Stimulated activated CD4-positive, alpha-beta T cell treated with anti-CD3 and anti-CD28 coated beads, TNF-alpha, amount 100 ng/mL, for 24 hours (primary cell): ENCODE data around the gene OTOP2.

Experiments
- DNase-seq, 3 experiments: peaks; one replicate each; pipeline ENCODE4 v3.0.0-alpha.2; 2020; ENCODE audit warnings: low read depth in 3 of 3

OTOP2 gene

GRCh38 chr17:74924250-74924948 lies at the start of gene OTOP2:
Gene OTOP2, plus strand, starts transcription at chr17:74924273. Its CDS starts 360 bp downstream, at chr17:74924633.
- DNase-seq, result no peak

- no peak for DNase-seq
These were observed 49.4 kb upstream of the OTOP2 start for GRCh38 chr17:74874615-74875037.

- DNase-seq, result no peak
These were observed 48.7 kb upstream of the OTOP2 start for GRCh38 chr17:74875155-74875976.

GRCh38 chr17:74875977-74876593 lies 48.0 kb upstream of the OTOP2 start:
- DNase-seq, result no peak

- DNase-seq, result no peak
These were observed 46.2 kb upstream of the OTOP2 start for GRCh38 chr17:74877592-74878548.

GRCh38 chr17:74878658-74879057 lies 45.4 kb upstream of the OTOP2 start:
- DNase-seq, result no peak

- no peak for DNase-seq
These were observed 44.8 kb upstream of the OTOP2 start for GRCh38 chr17:74879308-74879707.

- no peak for DNase-seq
These were observed 43.0 kb upstream of the OTOP2 start for GRCh38 chr17:74881073-74881472.

- no peak for DNase-seq
These were observed 41.4 kb upstream of the OTOP2 start for GRCh38 chr17:74882517-74883240.

- no peak for DNase-seq
These were observed 40.8 kb upstream of the OTOP2 start for GRCh38 chr17:74883241-74883745.

- DNase-seq, result no peak
These were observed 35.6 kb upstream of the OTOP2 start for GRCh38 chr17:74888469-74888868.

GRCh38 chr17:74890554-74890953 lies 33.5 kb upstream of the OTOP2 start:
- no peak for DNase-seq

- DNase-seq, result no peak
These were observed 31.8 kb upstream of the OTOP2 start for GRCh38 chr17:74892013-74892841.

GRCh38 chr17:74892974-74893911 lies 30.8 kb upstream of the OTOP2 start, which contains the start of gene FADS6:
Gene FADS6, minus strand, starts transcription at chr17:74893633. Its CDS starts 38 bp downstream, at chr17:74893595.
- DNase-seq, result peak in 1 of 3 experiments; percentile 12

GRCh38 chr17:74893936-74894671 lies 30.0 kb upstream of the OTOP2 start:
- no peak for DNase-seq

GRCh38 chr17:74898376-74898946 lies 25.6 kb upstream of the OTOP2 start:
- no peak for DNase-seq

GRCh38 chr17:74900208-74900607 lies 23.9 kb upstream of the OTOP2 start:
- no peak for DNase-seq
